Naive thymus-derived CD4-positive, alpha-beta T cell (primary cell): ENCODE results near the gene PLEKHA8. TPM values are rescaled to one million over a fixed set of nuclear protein-coding genes. Genes with fewer than 3 reads are reported as not detected.

Experiments used
- ATAC-seq: fragments of 150-1000 bp; cut with Tn5 transposase; 2 replicates; pipeline ENCODE4 v1.10.0; 2021; ENCODE audit warnings: mild to moderate bottlenecking, moderate library complexity
- CTCF ChIA-PET: fragments of 350-600 bp; sonication (Branson Sonifier 250); formaldehyde crosslinking; loops from one replicate; lab custom pipeline; 2021; ENCODE audit warnings: antibody characterized with exemption; lab: Charles Lee
- POLR2A ChIA-PET: fragments of 350-600 bp; sonication (Branson Sonifier 250); formaldehyde crosslinking; loops from one replicate; lab custom pipeline; 2021; ENCODE audit warnings: antibody characterized with exemption, inconsistent platforms; lab: Charles Lee
- DNase-seq, 9 donors: peaks; one replicate each; pipeline versions ENCODE4 v3.0.0 to v3.0.0-alpha.2; 2020 to 2022; ENCODE audit warnings: mixed read lengths in 1 of 9
- H3K27ac ChIP-seq: one replicate; pipeline ENCODE4 v1.7.0; 2013; ENCODE audit warnings: mild to moderate bottlenecking, low read depth, low read length, moderate library complexity
- H3K27me3 ChIP-seq, 2 donors: one replicate each; pipeline ENCODE4 v1.7.0; 2013; ENCODE audit warnings: low read length in 2 of 2, mild to moderate bottlenecking in 2 of 2, moderate library complexity in 2 of 2; ENCODE audit not compliant: control insufficient read depth in 2 of 2, insufficient read depth in 2 of 2
- H3K36me3 ChIP-seq, 3 experiments: 1 replicate in 2 of 3; 2 replicates in 1 of 3; pipeline ENCODE4 v1.7.0; 2013; ENCODE audit warnings: low read length in 3 of 3, mild to moderate bottlenecking in 3 of 3, moderate library complexity in 1 of 3; ENCODE audit not compliant: insufficient read depth in 3 of 3, control insufficient read depth in 2 of 3
- H3K4me1 ChIP-seq, 2 donors: one replicate each; pipeline ENCODE4 v1.7.0; 2013; ENCODE audit warnings: low read length in 2 of 2, mild to moderate bottlenecking in 2 of 2, moderate library complexity in 1 of 2; ENCODE audit not compliant: control insufficient read depth in 2 of 2, insufficient read depth in 2 of 2
- H3K4me3 ChIP-seq: 2 replicates; pipeline ENCODE4 v1.7.0; 2013; ENCODE audit warnings: mild to moderate bottlenecking, low read length
- H3K9me3 ChIP-seq, 3 experiments: 1 replicate in 2 of 3; 2 replicates in 1 of 3; pipeline ENCODE4 v1.7.0; 2013; ENCODE audit warnings: low read length in 3 of 3; ENCODE audit not compliant: control insufficient read depth in 2 of 3
- H3K27ac Mint-ChIP-seq, 9 donors: one replicate each; pipeline ENCODE4 v1.8.0; 2020 to 2022; ENCODE audit warnings: mixed read lengths in 9 of 9, mild to moderate bottlenecking in 8 of 9, moderate library complexity in 5 of 9, inconsistent platforms in 2 of 9
- H3K27me3 Mint-ChIP-seq, 5 donors: one replicate each; pipeline ENCODE4 v1.8.0; 2021 to 2022; ENCODE audit warnings: mixed read lengths in 5 of 5, mild to moderate bottlenecking in 1 of 5
- H3K36me3 Mint-ChIP-seq, 5 donors: one replicate each; pipeline ENCODE4 v1.8.0; 2020 to 2022; ENCODE audit warnings: mixed read lengths in 5 of 5, mild to moderate bottlenecking in 3 of 5, inconsistent platforms in 1 of 5
- H3K4me1 Mint-ChIP-seq, 7 donors: one replicate each; pipeline ENCODE4 v1.8.0; 2020 to 2022; ENCODE audit warnings: mixed read lengths in 7 of 7, mild to moderate bottlenecking in 3 of 7, inconsistent platforms in 1 of 7
- H3K4me3 Mint-ChIP-seq, 10 donors: one replicate each; pipeline ENCODE4 v1.8.0; 2020 to 2022; ENCODE audit warnings: mild to moderate bottlenecking in 10 of 10, mixed read lengths in 10 of 10, moderate library complexity in 6 of 10, inconsistent platforms in 2 of 10
- H3K9me3 Mint-ChIP-seq, 11 donors: one replicate each; pipeline ENCODE4 v1.8.0; 2020 to 2022; ENCODE audit warnings: mixed read lengths in 11 of 11, mild to moderate bottlenecking in 4 of 11, inconsistent platforms in 1 of 11, moderate library complexity in 1 of 11
- intact Hi-C, 2 donors: fragments of 100-400 bp; cut with micrococcal nuclease; formaldehyde crosslinking; loops; one replicate each; pipeline ENCODE4 v1.15.1; 2023
- polyA plus RNA-seq, 2 donors: library from polyadenylated mRNA; unstranded; fragments of 300-500 nt; fragmentation: Illumina TruSeq; gene quantifications; one replicate each; pipeline ENCODE4 v1.2.3, GENCODE V29; 2021
- total RNA-seq, 6 experiments: library from RNA in 5 of 6; stranded (reverse) in 5 of 6; gene quantifications; 1 replicate in 5 of 6; 2 replicates in 1 of 6; pipeline ENCODE4 v1.2.3 and lab custom pipeline; 2021 to 2026

The PLEKHA8 gene
- total and polyA plus RNA-seq, 7 experiments from 2014 or later: 3.3 to 14.1 (median 8.4) TPM

DNA sequence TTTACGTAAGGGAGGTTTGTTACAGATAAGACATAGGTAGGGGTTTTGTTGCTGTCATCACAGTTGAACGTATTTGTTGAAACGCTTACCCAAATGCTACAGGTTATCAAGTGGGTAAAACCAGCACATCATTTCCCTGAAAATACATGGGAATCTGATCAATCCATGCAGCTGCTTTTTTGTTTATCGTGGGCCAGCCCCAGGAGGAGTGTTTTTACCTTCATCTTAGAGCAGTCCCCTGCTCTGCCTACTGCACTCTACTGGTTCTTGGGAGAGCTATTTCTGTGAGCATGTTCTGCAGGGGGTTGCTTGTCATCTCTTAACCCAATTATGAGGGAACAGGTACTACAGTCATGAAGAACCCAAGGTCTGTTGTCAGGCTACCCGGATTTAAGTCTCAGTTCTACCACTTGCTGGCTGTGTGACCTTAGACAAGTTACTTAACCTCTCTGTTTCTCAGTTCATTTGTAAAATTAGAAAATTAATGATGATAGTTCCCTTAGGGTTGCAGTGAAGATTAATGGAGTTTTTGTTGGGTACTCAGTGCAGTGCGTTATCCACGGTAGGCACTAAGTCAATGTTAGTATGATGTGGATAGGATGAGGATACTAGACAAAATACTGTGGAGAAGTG lies 121.5 kb downstream of the PLEKHA8 start:
- no peaks in the 10 kb centered on the region for H3K27me3 Mint-ChIP-seq
- no peak overlapping the region for H3K4me3 Mint-ChIP-seq
- POLR2A ChIA-PET: interaction anchor here (0.9 to 1.7 kb wide), 2 partner anchors 10 to 15 kb away, joined by 4 to 12 read pairs; partner anchors contain the start of gene MTURN
- intact Hi-C loops: loop anchor here (1.0 kb wide), 1 partner anchor 14 kb away; no protein-coding TSS in a partner anchor
- no peak for DNase-seq
- H3K9me3 Mint-ChIP-seq: no peaks in the 10 kb centered on the region
- no peak for ATAC-seq
- Histone ChIP-seq H3K27ac (peak overlapping the region; percentile 54), H3K9me3 (no peaks in the 10 kb centered on the region), H3K4me1 (peaks cover 0 to 14% of the 10 kb centered on the region in 2 donors), H3K4me3 (peak overlapping the region; percentile 43), H3K36me3 (no peaks in the 10 kb centered on the region), H3K27me3 (no peaks in the 10 kb centered on the region)
- H3K36me3 Mint-ChIP-seq: peaks cover 0 to 9% (median 0%) of the 10 kb centered on the region in 5 donors
- CTCF ChIA-PET: interaction anchor here (0.9 to 1.3 kb wide), 2 partner anchors 9 to 28 kb away, joined by 3 read pairs; no protein-coding TSS in a partner anchor
- H3K27ac Mint-ChIP-seq: peak overlapping the region in 4 of 9 donors; percentile 43 to 91 (median 63)
- H3K4me1 Mint-ChIP-seq: peaks cover 0 to 12% (median 0%) of the 10 kb centered on the region in 7 donors

GRCh38 chr7:30150711-30151110 lies 122.5 kb downstream of the PLEKHA8 start:
- Histone ChIP-seq H3K27ac (no peak overlapping the region), H3K4me3 (no peak overlapping the region), H3K4me1 (peaks cover 0 to 14% of the 10 kb centered on the region in 2 donors), H3K27me3 (no peaks in the 10 kb centered on the region), H3K36me3 (no peaks in the 10 kb centered on the region), H3K9me3 (no peaks in the 10 kb centered on the region)
- CTCF ChIA-PET: interaction anchor here (0.8 kb wide), 1 partner anchor 68 kb away, joined by 3 read pairs; no protein-coding TSS in a partner anchor
- Mint-ChIP-seq H3K27ac (peak overlapping the region in 2 of 9 donors; percentile 24 to 62), H3K4me3 (no peak overlapping the region), H3K36me3 (peaks cover 0 to 9% (median 0%) of the 10 kb centered on the region in 5 donors), H3K4me1 (peaks cover 0 to 13% (median 5%) of the 10 kb centered on the region in 7 donors), H3K9me3 (no peaks in the 10 kb centered on the region), H3K27me3 (no peaks in the 10 kb centered on the region)
- no peak for ATAC-seq
- intact Hi-C loops: no loop called here
- no peak for DNase-seq
- POLR2A ChIA-PET: no interaction called here

DNA sequence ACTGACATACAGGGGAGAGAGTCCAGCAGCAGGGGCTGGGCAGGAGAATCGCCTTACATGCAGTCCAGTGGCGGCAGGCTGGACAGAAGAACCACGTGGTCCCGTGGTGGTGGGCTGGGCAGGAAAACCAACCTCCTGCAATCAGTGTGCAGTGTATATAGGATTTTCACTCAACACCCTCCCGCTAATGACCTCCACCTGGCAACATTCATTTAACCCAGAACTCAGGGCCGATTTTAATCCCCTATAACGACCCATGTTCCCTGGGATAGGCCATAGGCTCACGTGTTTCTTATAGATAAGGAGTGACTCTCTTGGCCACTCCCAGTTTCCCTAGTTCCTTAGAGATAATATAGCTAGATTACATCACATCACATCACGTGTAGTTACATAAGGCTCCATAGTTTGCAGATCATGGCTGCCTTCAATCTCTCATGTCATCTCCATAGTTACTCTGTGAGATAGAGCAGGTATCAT lies 125.9 kb downstream of the PLEKHA8 start:
- POLR2A ChIA-PET: interaction anchor here (1.5 kb wide), 1 partner anchor 19 kb away, joined by 4 read pairs; the partner anchor contains the start of gene MTURN
- intact Hi-C loops: no loop called here
- peaks cover 13 to 31% (median 27%) of the 10 kb centered on the region in 7 donors for H3K4me1 Mint-ChIP-seq
- Histone ChIP-seq H3K4me1 (peaks cover 0 to 23% of the 10 kb centered on the region in 2 donors), H3K9me3 (no peaks in the 10 kb centered on the region), H3K36me3 (no peaks in the 10 kb centered on the region), H3K27ac (no peak overlapping the region), H3K4me3 (no peak overlapping the region), H3K27me3 (no peaks in the 10 kb centered on the region)
- CTCF ChIA-PET: no interaction called here
- no peaks in the 10 kb centered on the region for H3K27me3 Mint-ChIP-seq
- ATAC-seq (no peak), DNase-seq (no peak)
- no peaks in the 10 kb centered on the region for H3K9me3 Mint-ChIP-seq
- peaks cover 0 to 9% (median 0%) of the 10 kb centered on the region in 5 donors for H3K36me3 Mint-ChIP-seq
- H3K27ac Mint-ChIP-seq: no peak overlapping the region
- no peak overlapping the region for H3K4me3 Mint-ChIP-seq

DNA sequence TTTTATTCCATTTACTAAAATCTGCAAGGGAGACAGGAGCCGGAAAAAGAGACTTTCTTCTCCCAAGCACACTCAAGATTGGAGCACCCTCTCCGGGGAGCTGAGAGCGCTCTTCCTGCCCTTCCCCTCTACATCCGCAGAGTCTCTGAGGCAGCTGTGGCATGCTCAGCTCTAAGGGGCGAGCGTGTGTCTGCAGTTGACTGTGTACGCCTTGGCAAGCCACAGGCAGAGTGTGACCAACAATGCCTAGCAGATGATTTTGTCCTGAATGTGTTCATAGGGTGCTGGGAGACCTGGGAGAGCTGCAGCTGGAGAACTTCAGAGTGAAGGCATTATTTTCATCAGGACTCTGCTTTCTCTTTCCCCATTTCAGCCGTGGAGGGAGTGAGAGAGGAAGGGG lies 127.3 kb downstream of the PLEKHA8 start:
- H3K4me3 Mint-ChIP-seq: peak overlapping the region in 4 of 10 donors; percentile 25 to 61 (median 38)
- peaks cover 18 to 44% (median 39%) of the 10 kb centered on the region in 7 donors for H3K4me1 Mint-ChIP-seq
- DNase-seq: no peak
- POLR2A ChIA-PET: interaction anchor here (1.5 kb wide), 1 partner anchor 20 kb away, joined by 4 read pairs; the partner anchor contains the start of gene MTURN
- peaks cover 0 to 4% (median 0%) of the 10 kb centered on the region in 5 donors for H3K36me3 Mint-ChIP-seq
- Histone ChIP-seq H3K36me3 (no peaks in the 10 kb centered on the region), H3K27ac (no peak overlapping the region), H3K4me1 (peaks cover 0 to 25% of the 10 kb centered on the region in 2 donors), H3K27me3 (no peaks in the 10 kb centered on the region), H3K4me3 (no peak overlapping the region), H3K9me3 (no peaks in the 10 kb centered on the region)
- no peaks in the 10 kb centered on the region for H3K27me3 Mint-ChIP-seq
- H3K27ac Mint-ChIP-seq: peak overlapping the region in 1 of 9 donors; percentile 90
- no peak for ATAC-seq
- H3K9me3 Mint-ChIP-seq: no peaks in the 10 kb centered on the region
- CTCF ChIA-PET: no interaction called here
- intact Hi-C loops: loop anchor here in 1 of 2 donors (5.0 kb wide), 1 partner anchor 582 kb away; no protein-coding TSS in a partner anchor

GRCh38 chr7:30157204-30157603 lies 129.0 kb downstream of the PLEKHA8 start:
- intact Hi-C loops: loop anchor here in 1 of 2 donors (2.0 to 5.0 kb wide), 2 partner anchors 22 to 580 kb away; partner anchors contain the start of gene MTURN
- peak overlapping the region; percentile 10 to 82 (median 58) for H3K4me3 Mint-ChIP-seq
- ATAC-seq: peak; percentile 82
- Histone ChIP-seq H3K4me3 (no peak overlapping the region), H3K36me3 (no peaks in the 10 kb centered on the region), H3K27me3 (no peaks in the 10 kb centered on the region), H3K9me3 (no peaks in the 10 kb centered on the region), H3K4me1 (peaks cover 0 to 26% of the 10 kb centered on the region in 2 donors), H3K27ac (no peak overlapping the region)
- peak overlapping the region; percentile 1 to 73 (median 41) for H3K27ac Mint-ChIP-seq
- POLR2A ChIA-PET: interaction anchor here (1.0 to 1.4 kb wide), 3 partner anchors 12 to 23 kb away, joined by 3 to 4 read pairs (median 3); partner anchors contain the start of gene MTURN
- H3K9me3 Mint-ChIP-seq: no peaks in the 10 kb centered on the region
- CTCF ChIA-PET: interaction anchor here (0.6 to 0.9 kb wide), 2 partner anchors 255 to 570 kb away, joined by 3 read pairs; no protein-coding TSS in a partner anchor
- H3K36me3 Mint-ChIP-seq: peaks cover 0 to 3% (median 0%) of the 10 kb centered on the region in 5 donors
- H3K27me3 Mint-ChIP-seq: no peaks in the 10 kb centered on the region
- DNase-seq: peak in 7 of 9 donors; percentile 52 to 76 (median 71)
- peaks cover 23 to 56% (median 42%) of the 10 kb centered on the region in 7 donors for H3K4me1 Mint-ChIP-seq

- ATAC-seq (no peak), DNase-seq (no peak)
- Mint-ChIP-seq H3K27ac (peak overlapping the region in 3 of 9 donors; percentile 18 to 71 (median 39)), H3K4me1 (peaks cover 38 to 74% (median 60%) of the 10 kb centered on the region in 7 donors), H3K4me3 (peak overlapping the region in 4 of 10 donors; percentile 16 to 56 (median 36)), H3K36me3 (no peaks in the 10 kb centered on the region), H3K27me3 (no peaks in the 10 kb centered on the region), H3K9me3 (no peaks in the 10 kb centered on the region)
- Histone ChIP-seq H3K4me1 (peaks cover 7 to 42% of the 10 kb centered on the region in 2 donors), H3K36me3 (no peaks in the 10 kb centered on the region), H3K27ac (no peak overlapping the region), H3K9me3 (no peaks in the 10 kb centered on the region), H3K27me3 (no peaks in the 10 kb centered on the region), H3K4me3 (no peak overlapping the region)
- ChIA-PET POLR2A (interaction anchor here (1.2 kb wide), 1 partner anchor 10 kb away, joined by 4 read pairs; no protein-coding TSS in a partner anchor), CTCF (interaction anchor here (1.1 kb wide), 1 partner anchor 10 kb away, joined by 3 read pairs; no protein-coding TSS in a partner anchor)
- intact Hi-C loops: loop anchor here (2.0 to 5.0 kb wide), 2 partner anchors 24 to 578 kb away; partner anchors contain the start of gene MTURN (in 1 of the 2)
Observed at GRCh38 chr7:30159163-30159562, 131.0 kb downstream of the PLEKHA8 start.
